HEK293 (cell line): ENCODE data around the gene SAMD4A.

ENCODE experiments used
- CTCF ChIA-PET: fragments of 350-600 bp; formaldehyde crosslinking; extraction: SDS; loops from one replicate; lab custom pipeline; 2021; ENCODE audit warnings: antibody characterized with exemption; lab: Yijun Ruan, JAX
- POLR2A ChIA-PET: fragments of 300-600 bp; formaldehyde crosslinking; extraction: SDS; loops from one replicate; lab custom pipeline; 2020; ENCODE audit warnings: antibody characterized with exemption, inconsistent platforms; lab: Yijun Ruan, JAX
- H3K27ac ChIP-seq: fragments of 200-500 bp; sonication (Bioruptor generic); 2 replicates; pipeline ENCODE4 v1.5.1; 2014; ENCODE audit warnings: low read depth, low read length, control low read depth, inconsistent platforms; ENCODE audit errors: extremely low read depth
- H3K36me3 ChIP-seq, 2 experiments: fragments of 200-500 bp in 1 of 2; sonication (Bioruptor generic) in 1 of 2; 1 replicate in 1 of 2; 2 replicates in 1 of 2; pipeline ENCODE4 v1.5.1; 2014 to 2017; ENCODE audit warnings: inconsistent platforms in 2 of 2, low read length in 2 of 2; ENCODE audit not compliant: control insufficient read depth in 2 of 2, insufficient read depth in 1 of 2
- H3K4me1 ChIP-seq: fragments of 200-500 bp; sonication (Bioruptor generic); 2 replicates; pipeline ENCODE4 v1.5.1; 2014; ENCODE audit warnings: mild to moderate bottlenecking, low read length, inconsistent platforms; ENCODE audit not compliant: control insufficient read depth, insufficient read depth
- H3K4me3 ChIP-seq: 2 replicates; pipeline ENCODE4 v1.5.1; 2011; ENCODE audit warnings: low read depth, mild to moderate bottlenecking, control low read depth, low read length, moderate library complexity
- H3K9me3 ChIP-seq: fragments of 200-500 bp; sonication (Bioruptor generic); 2 replicates; pipeline ENCODE4 v1.5.1; 2014; ENCODE audit warnings: low read depth, low read length, inconsistent platforms; ENCODE audit not compliant: control insufficient read depth, insufficient read depth
- BCL11A ChIP-seq: fragments of 450-650 bp; formaldehyde crosslinking; IDR thresholded peaks from 2 replicates; pipeline ENCODE4 v1.5.1; 2016; ENCODE audit warnings: low read depth, missing biosample characterization, missing genetic modification characterization
- EGR2 ChIP-seq: fragments of 450-650 bp; formaldehyde crosslinking; IDR thresholded peaks from 2 replicates; pipeline ENCODE4 v1.5.1; 2016; ENCODE audit warnings: low read depth, missing biosample characterization, missing genetic modification characterization
- GLI2 ChIP-seq: fragments of 450-650 bp; formaldehyde crosslinking; IDR thresholded peaks from 2 replicates; pipeline ENCODE4; 2017; ENCODE audit warnings: missing biosample characterization, missing genetic modification characterization, low read depth, borderline replicate concordance
- SETDB1 ChIP-seq: IDR thresholded peaks from one replicate; pipeline ENCODE4 v1.6.1; 2017; ENCODE audit warnings: mild to moderate bottlenecking, low read length, moderate library complexity, mixed read lengths; ENCODE audit not compliant: insufficient read length
- ZBTB17 ChIP-seq: fragments of 450-650 bp; formaldehyde crosslinking; IDR thresholded peaks from 2 replicates; pipeline ENCODE4 v1.5.1; 2016; ENCODE audit warnings: missing biosample characterization, missing genetic modification characterization
- ZFP41 ChIP-seq: fragments of 450-650 bp; formaldehyde crosslinking; IDR thresholded peaks from 2 replicates; pipeline ENCODE4 v1.5.1; 2016; ENCODE audit warnings: missing biosample characterization, missing genetic modification characterization, borderline replicate concordance
- ZNF184 ChIP-seq: fragments of 450-650 bp; IDR thresholded peaks from 2 replicates; pipeline ENCODE4 v1.5.1; 2018; ENCODE audit warnings: missing biosample characterization, mild to moderate bottlenecking, missing genetic modification characterization
- ZNF292 ChIP-seq: fragments of 450-650 bp; formaldehyde crosslinking; IDR thresholded peaks from 2 replicates; pipeline ENCODE4 v1.5.1; 2016; ENCODE audit warnings: low read depth, missing biosample characterization, missing genetic modification characterization, borderline replicate concordance
- ZNF335 ChIP-seq: fragments of 450-650 bp; formaldehyde crosslinking; conservative IDR thresholded peaks from 2 replicates; pipeline ENCODE4 v1.5.1; 2016; ENCODE audit warnings: missing biosample characterization, missing genetic modification characterization
- ZNF416 ChIP-seq: fragments of 450-650 bp; formaldehyde crosslinking; IDR thresholded peaks from 2 replicates; pipeline ENCODE4 v1.5.1; 2016; ENCODE audit warnings: missing biosample characterization, missing genetic modification characterization
- ZNF510 ChIP-seq: fragments of 450-650 bp; formaldehyde crosslinking; IDR thresholded peaks from 2 replicates; pipeline ENCODE4 v1.5.1; 2018; ENCODE audit warnings: mild to moderate bottlenecking, missing genetic modification characterization, missing biosample characterization; ENCODE audit not compliant: insufficient replicate concordance
- ZNF530 ChIP-seq: fragments of 450-650 bp; formaldehyde crosslinking; IDR thresholded peaks from 2 replicates; pipeline ENCODE4 v1.5.1; 2016; ENCODE audit warnings: low read depth, missing biosample characterization, missing genetic modification characterization
- ZNF664 ChIP-seq: fragments of 450-650 bp; formaldehyde crosslinking; IDR thresholded peaks from 2 replicates; pipeline ENCODE4 v1.5.1; 2016; ENCODE audit warnings: missing biosample characterization, missing genetic modification characterization
- TF ChIP-seq, protein P1 (sequence below): fragments of 450-650 bp; formaldehyde crosslinking; IDR thresholded peaks from 2 replicates; pipeline ENCODE4 v1.5.1; 2016; ENCODE audit warnings: missing biosample characterization, missing genetic modification characterization
- TF ChIP-seq, protein P2 (sequence below): fragments of 450-650 bp; formaldehyde crosslinking; IDR thresholded peaks from 2 replicates; pipeline ENCODE4 v1.5.1; 2016; ENCODE audit warnings: missing biosample characterization, missing genetic modification characterization
- TF ChIP-seq, protein P3 (sequence below): fragments of 450-650 bp; IDR thresholded peaks from 2 replicates; pipeline ENCODE4 v1.5.1; 2018; ENCODE audit warnings: missing biosample characterization, mild to moderate bottlenecking, missing genetic modification characterization
- TF ChIP-seq, protein P4 (sequence below): fragments of 450-650 bp; formaldehyde crosslinking; IDR thresholded peaks from 2 replicates; pipeline ENCODE4 v1.5.1; 2017; ENCODE audit warnings: missing biosample characterization, missing genetic modification characterization
- TF ChIP-seq, protein P5 (sequence below): fragments of 450-650 bp; formaldehyde crosslinking; IDR thresholded peaks from 2 replicates; pipeline ENCODE4 v1.5.1; 2016; ENCODE audit warnings: missing biosample characterization, missing genetic modification characterization
- TF ChIP-seq, protein P6 (sequence below): fragments of 450-650 bp; formaldehyde crosslinking; IDR thresholded peaks from 2 replicates; pipeline ENCODE4 v1.5.1; 2016; ENCODE audit warnings: missing biosample characterization, missing genetic modification characterization, low read depth
- TF ChIP-seq, protein P7 (sequence below): fragments of 450-650 bp; formaldehyde crosslinking; IDR thresholded peaks from 2 replicates; pipeline ENCODE4 v1.5.1; 2017; ENCODE audit warnings: missing biosample characterization, missing genetic modification characterization

Gene SAMD4A

DNA sequence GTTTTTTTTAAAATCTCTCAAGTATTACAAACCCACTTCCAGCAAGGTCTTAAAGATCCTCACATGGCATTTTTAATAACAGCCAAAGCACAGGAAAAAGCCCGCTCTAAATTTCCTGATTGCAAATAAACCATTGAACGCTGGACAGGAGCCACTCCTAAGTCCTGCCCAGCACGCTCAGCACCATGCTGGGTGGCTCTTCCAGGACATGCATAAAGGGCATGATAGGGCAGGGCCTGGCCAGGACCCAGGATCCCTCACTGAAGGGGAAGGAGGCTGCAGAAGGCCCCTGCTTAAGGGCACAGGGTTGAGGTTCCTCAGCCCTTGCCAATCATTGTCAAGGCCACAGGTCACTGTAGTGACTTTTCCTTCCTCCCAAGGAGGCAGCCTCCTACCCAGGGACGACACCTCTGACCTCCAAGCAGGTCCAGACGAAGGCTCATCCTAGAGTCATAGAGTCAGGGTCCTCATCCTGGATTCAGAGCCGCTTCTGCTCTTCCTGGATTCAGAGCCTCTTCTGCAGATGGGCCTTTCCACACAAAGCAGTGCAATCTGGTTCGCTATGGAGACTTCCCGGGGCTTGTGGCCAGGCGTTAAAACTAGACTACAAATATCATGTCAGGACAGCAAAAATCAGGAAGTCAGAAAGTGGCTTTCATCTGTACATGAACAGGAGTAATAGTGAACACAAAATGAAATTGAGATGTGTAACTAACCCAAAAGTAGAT lies 211.9 kb downstream of the SAMD4A start:
- H3K4me1 ChIP-seq = no peaks in the 10 kb centered on the region
- H3K9me3 ChIP-seq = no peaks in the 10 kb centered on the region
- no peaks in the 10 kb centered on the region; a peak in 2 of 3 replicates for H3K36me3 ChIP-seq
- TF ChIP-seq, protein P1, sequence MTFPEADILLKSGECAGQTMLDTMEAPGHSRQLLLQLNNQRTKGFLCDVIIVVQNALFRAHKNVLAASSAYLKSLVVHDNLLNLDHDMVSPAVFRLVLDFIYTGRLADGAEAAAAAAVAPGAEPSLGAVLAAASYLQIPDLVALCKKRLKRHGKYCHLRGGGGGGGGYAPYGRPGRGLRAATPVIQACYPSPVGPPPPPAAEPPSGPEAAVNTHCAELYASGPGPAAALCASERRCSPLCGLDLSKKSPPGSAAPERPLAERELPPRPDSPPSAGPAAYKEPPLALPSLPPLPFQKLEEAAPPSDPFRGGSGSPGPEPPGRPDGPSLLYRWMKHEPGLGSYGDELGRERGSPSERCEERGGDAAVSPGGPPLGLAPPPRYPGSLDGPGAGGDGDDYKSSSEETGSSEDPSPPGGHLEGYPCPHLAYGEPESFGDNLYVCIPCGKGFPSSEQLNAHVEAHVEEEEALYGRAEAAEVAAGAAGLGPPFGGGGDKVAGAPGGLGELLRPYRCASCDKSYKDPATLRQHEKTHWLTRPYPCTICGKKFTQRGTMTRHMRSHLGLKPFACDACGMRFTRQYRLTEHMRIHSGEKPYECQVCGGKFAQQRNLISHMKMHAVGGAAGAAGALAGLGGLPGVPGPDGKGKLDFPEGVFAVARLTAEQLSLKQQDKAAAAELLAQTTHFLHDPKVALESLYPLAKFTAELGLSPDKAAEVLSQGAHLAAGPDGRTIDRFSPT (tag by site-specific recombination) = no peak
- TF ChIP-seq BCL11A (tag by site-specific recombination) (no peak), GLI2 (tag by site-specific recombination) (no peak), ZNF335 (tag by site-specific recombination) (no peak), ZFP41 (tag by site-specific recombination) (no peak), ZNF184 (tag by site-specific recombination) (no peak), ZNF416 (tag by site-specific recombination) (no peak), ZNF510 (tag by site-specific recombination) (no peak)
- TF ChIP-seq, protein P2, sequence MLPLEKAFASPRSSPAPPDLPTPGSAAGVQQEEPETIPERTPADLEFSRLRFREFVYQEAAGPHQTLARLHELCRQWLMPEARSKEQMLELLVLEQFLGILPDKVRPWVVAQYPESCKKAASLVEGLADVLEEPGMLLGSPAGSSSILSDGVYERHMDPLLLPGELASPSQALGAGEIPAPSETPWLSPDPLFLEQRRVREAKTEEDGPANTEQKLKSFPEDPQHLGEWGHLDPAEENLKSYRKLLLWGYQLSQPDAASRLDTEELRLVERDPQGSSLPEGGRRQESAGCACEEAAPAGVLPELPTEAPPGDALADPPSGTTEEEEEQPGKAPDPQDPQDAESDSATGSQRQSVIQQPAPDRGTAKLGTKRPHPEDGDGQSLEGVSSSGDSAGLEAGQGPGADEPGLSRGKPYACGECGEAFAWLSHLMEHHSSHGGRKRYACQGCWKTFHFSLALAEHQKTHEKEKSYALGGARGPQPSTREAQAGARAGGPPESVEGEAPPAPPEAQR (tag by site-specific recombination) = no peak
- ChIA-PET CTCF (no interaction called here), POLR2A (interaction anchor here (0.6 kb wide), 1 partner anchor 105 kb away, joined by 3 read pairs; no protein-coding TSS in a partner anchor)
- no peak overlapping the region for H3K4me3 ChIP-seq
- H3K27ac ChIP-seq = no peak overlapping the region

DNA sequence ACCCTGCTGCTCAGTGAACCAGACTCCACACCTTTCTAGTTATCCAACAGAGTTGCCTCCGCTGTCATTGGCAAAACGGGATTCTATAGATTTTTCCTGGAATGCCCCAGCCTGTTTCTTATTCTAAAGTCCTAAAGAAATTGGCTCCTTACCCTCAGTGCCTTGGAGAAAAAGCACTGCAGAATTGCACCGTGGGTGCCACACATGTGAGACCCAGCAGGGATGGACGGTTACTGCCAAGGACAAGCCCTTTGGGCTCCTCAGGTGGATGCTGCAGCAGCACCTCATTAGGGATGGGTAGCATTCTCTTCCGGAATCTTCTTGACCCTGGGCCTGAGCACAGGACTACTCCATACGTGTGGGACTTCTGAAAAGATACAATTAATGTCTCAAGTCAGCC lies 214.2 kb downstream of the SAMD4A start:
- Histone ChIP-seq H3K4me3 (no peak overlapping the region), H3K4me1 (no peaks in the 10 kb centered on the region), H3K36me3 (peaks cover 0 to 5% of the 10 kb centered on the region in 2 experiments; a peak in 1 of 3 replicates), H3K9me3 (no peaks in the 10 kb centered on the region), H3K27ac (no peak overlapping the region)
- ChIA-PET POLR2A (no interaction called here), CTCF (no interaction called here)
- TF ChIP-seq ZNF530 (no peak), ZNF335 (tag by site-specific recombination) (no peak), EGR2 (tag by site-specific recombination) (no peak), ZNF292 (tag by site-specific recombination) (no peak), SETDB1 (no peak), ZNF664 (tag by site-specific recombination) (no peak), ZBTB17 (no peak)
- TF ChIP-seq, protein P3, sequence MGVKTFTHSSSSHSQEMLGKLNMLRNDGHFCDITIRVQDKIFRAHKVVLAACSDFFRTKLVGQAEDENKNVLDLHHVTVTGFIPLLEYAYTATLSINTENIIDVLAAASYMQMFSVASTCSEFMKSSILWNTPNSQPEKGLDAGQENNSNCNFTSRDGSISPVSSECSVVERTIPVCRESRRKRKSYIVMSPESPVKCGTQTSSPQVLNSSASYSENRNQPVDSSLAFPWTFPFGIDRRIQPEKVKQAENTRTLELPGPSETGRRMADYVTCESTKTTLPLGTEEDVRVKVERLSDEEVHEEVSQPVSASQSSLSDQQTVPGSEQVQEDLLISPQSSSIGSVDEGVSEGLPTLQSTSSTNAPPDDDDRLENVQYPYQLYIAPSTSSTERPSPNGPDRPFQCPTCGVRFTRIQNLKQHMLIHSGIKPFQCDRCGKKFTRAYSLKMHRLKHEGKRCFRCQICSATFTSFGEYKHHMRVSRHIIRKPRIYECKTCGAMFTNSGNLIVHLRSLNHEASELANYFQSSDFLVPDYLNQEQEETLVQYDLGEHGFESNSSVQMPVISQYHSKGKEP (tag by site-specific recombination) = no peak
- TF ChIP-seq, protein P4, sequence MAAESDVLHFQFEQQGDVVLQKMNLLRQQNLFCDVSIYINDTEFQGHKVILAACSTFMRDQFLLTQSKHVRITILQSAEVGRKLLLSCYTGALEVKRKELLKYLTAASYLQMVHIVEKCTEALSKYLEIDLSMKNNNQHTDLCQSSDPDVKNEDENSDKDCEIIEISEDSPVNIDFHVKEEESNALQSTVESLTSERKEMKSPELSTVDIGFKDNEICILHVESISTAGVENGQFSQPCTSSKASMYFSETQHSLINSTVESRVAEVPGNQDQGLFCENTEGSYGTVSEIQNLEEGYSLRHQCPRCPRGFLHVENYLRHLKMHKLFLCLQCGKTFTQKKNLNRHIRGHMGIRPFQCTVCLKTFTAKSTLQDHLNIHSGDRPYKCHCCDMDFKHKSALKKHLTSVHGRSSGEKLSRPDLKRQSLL (tag by site-specific recombination) = no peak
- TF ChIP-seq, protein P5, sequence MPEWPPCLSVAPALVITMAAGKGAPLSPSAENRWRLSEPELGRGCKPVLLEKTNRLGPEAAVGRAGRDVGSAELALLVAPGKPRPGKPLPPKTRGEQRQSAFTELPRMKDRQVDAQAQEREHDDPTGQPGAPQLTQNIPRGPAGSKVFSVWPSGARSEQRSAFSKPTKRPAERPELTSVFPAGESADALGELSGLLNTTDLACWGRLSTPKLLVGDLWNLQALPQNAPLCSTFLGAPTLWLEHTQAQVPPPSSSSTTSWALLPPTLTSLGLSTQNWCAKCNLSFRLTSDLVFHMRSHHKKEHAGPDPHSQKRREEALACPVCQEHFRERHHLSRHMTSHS (tag by site-specific recombination) = no peak
- TF ChIP-seq, protein P6, sequence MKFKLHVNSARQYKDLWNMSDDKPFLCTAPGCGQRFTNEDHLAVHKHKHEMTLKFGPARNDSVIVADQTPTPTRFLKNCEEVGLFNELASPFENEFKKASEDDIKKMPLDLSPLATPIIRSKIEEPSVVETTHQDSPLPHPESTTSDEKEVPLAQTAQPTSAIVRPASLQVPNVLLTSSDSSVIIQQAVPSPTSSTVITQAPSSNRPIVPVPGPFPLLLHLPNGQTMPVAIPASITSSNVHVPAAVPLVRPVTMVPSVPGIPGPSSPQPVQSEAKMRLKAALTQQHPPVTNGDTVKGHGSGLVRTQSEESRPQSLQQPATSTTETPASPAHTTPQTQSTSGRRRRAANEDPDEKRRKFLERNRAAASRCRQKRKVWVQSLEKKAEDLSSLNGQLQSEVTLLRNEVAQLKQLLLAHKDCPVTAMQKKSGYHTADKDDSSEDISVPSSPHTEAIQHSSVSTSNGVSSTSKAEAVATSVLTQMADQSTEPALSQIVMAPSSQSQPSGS (tag by site-specific recombination) = no peak
- TF ChIP-seq, protein P7, sequence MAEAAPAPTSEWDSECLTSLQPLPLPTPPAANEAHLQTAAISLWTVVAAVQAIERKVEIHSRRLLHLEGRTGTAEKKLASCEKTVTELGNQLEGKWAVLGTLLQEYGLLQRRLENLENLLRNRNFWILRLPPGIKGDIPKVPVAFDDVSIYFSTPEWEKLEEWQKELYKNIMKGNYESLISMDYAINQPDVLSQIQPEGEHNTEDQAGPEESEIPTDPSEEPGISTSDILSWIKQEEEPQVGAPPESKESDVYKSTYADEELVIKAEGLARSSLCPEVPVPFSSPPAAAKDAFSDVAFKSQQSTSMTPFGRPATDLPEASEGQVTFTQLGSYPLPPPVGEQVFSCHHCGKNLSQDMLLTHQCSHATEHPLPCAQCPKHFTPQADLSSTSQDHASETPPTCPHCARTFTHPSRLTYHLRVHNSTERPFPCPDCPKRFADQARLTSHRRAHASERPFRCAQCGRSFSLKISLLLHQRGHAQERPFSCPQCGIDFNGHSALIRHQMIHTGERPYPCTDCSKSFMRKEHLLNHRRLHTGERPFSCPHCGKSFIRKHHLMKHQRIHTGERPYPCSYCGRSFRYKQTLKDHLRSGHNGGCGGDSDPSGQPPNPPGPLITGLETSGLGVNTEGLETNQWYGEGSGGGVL (tag by site-specific recombination) = no peak
